ENCODE measurements around the gene CDKN2C. TPM values are rescaled to one million over a fixed set of nuclear protein-coding genes. Genes with fewer than 3 reads are reported as not detected.

The CDKN2C gene
- total and polyA plus RNA-seq, 2 donors from 2014 or later, result 12.5 to 16.6 TPM

GRCh38 chr1:50966991-50967390 is 3.1 kb upstream of the CDKN2C start:
- Histone ChIP-seq H3K36me3 (ENCODE audit: control insufficient read depth in 2 of 3, insufficient read depth in 3 of 3, low read length in 3 of 3) (no peaks in the 10 kb centered on the region), H3K9ac (ENCODE audit: low read length in 3 of 3) (peak overlapping the region in 1 of 3 donors; percentile 73), H3K4me3 (ENCODE audit: low read length in 3 of 3) (peak overlapping the region in 1 of 3 donors; percentile 83), H3K4me1 (ENCODE audit: control insufficient read depth in 2 of 3, insufficient read depth in 2 of 3, low read depth in 1 of 3, low read length in 3 of 3) (peaks cover 0 to 5% (median 0%) of the 10 kb centered on the region in 3 donors), H3K27ac (ENCODE audit: low read depth in 2 of 2, low read length in 2 of 2) (no peak overlapping the region), H3K9me3 (ENCODE audit: control insufficient read depth in 2 of 3, insufficient read depth in 1 of 3, low read length in 3 of 3) (no peaks in the 10 kb centered on the region), H3K27me3 (ENCODE audit: control insufficient read depth, insufficient read depth, low read length) (peaks cover 14% of the 10 kb centered on the region)
- TF ChIP-seq CTCF (IDR thresholded peaks at IDR 0.05; ENCODE audit: borderline replicate concordance, extremely low read depth, insufficient read depth), result no peak
- FAIRE-seq, result no peak
- no peak for DNase-seq
- intact Hi-C loops (cut with DNase I), result no loop called here

- H3K4me1 ChIP-seq (ENCODE audit: control insufficient read depth in 2 of 3, insufficient read depth in 2 of 3, low read depth in 1 of 3, low read length in 3 of 3), result peaks cover 0 to 5% (median 0%) of the 10 kb centered on the region in 3 donors
- FAIRE-seq, result no peak
- H3K4me3 ChIP-seq (ENCODE audit: low read length in 3 of 3), result peak overlapping the region; percentile 9 to 83 (median 71)
- H3K9me3 ChIP-seq (ENCODE audit: control insufficient read depth in 2 of 3, insufficient read depth in 1 of 3, low read length in 3 of 3), result no peaks in the 10 kb centered on the region
- H3K36me3 ChIP-seq (ENCODE audit: control insufficient read depth in 2 of 3, insufficient read depth in 3 of 3, low read length in 3 of 3), result no peaks in the 10 kb centered on the region
- peak overlapping the region; percentile 95 to 98 for H3K27ac ChIP-seq (ENCODE audit: low read depth in 2 of 2, low read length in 2 of 2)
- intact Hi-C loops (cut with DNase I), result no loop called here
- H3K27me3 ChIP-seq (ENCODE audit: control insufficient read depth, insufficient read depth, low read length), result peaks cover 17% of the 10 kb centered on the region
- TF ChIP-seq CTCF (IDR thresholded peaks at IDR 0.05; ENCODE audit: borderline replicate concordance, extremely low read depth, insufficient read depth), result no peak
- DNase-seq, result no peak
- peak overlapping the region in 2 of 3 donors; percentile 57 to 73 for H3K9ac ChIP-seq (ENCODE audit: low read length in 3 of 3)
Measured at GRCh38 chr1:50967416-50968157, 2.5 kb upstream of the CDKN2C start.

GRCh38 chr1:50968158-50968820 is 1.8 kb upstream of the CDKN2C start:
- peaks cover 24% of the 10 kb centered on the region for H3K27me3 ChIP-seq (ENCODE audit: control insufficient read depth, insufficient read depth, low read length)
- peak overlapping the region; percentile 95 to 98 for H3K27ac ChIP-seq (ENCODE audit: low read depth in 2 of 2, low read length in 2 of 2)
- H3K9ac ChIP-seq (ENCODE audit: low read length in 3 of 3), result peak overlapping the region; percentile 54 to 74 (median 63)
- peaks cover 0 to 5% (median 0%) of the 10 kb centered on the region in 3 donors for H3K4me1 ChIP-seq (ENCODE audit: control insufficient read depth in 2 of 3, insufficient read depth in 2 of 3, low read depth in 1 of 3, low read length in 3 of 3)
- peak overlapping the region; percentile 76 to 83 (median 76) for H3K4me3 ChIP-seq (ENCODE audit: low read length in 3 of 3)
- intact Hi-C loops (cut with DNase I), result no loop called here
- DNase-seq (peak; percentile 86 to 97 (median 91)), FAIRE-seq (no peak)
- no peaks in the 10 kb centered on the region for H3K9me3 ChIP-seq (ENCODE audit: control insufficient read depth in 2 of 3, insufficient read depth in 1 of 3, low read length in 3 of 3)
- no peaks in the 10 kb centered on the region for H3K36me3 ChIP-seq (ENCODE audit: control insufficient read depth in 2 of 3, insufficient read depth in 3 of 3, low read length in 3 of 3)
- peak; percentile 25 for TF ChIP-seq CTCF (IDR thresholded peaks at IDR 0.05; ENCODE audit: borderline replicate concordance, extremely low read depth, insufficient read depth)
